ENCODE data around the gene PLCB1.

The PLCB1 gene

DNA sequence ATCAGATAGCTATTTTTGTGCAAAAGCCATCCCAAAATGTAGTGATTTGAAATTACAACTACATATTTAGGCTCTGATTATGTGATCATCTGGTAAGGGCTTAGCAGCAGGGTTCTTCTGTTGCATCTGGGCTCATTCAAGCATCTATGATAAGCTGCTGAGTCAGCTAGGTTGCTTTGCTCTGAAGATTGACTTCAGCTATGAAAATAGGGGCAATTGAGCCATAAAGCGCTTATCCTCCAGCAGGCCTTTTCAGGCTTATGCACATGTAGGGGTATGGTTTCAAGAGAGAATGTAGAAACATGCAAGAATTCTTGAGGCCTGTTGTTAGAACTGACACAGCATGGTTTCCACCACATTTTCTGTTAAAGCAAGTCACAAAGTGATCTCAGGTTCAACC is 114.1 kb downstream of the PLCB1 start:
- Histone ChIP-seq H2AK5ac (ENCODE audit: low read length) (no peak overlapping the region), H3K36me3 (ENCODE audit: control insufficient read depth in 1 of 2, insufficient read depth in 2 of 2, low read length in 2 of 2) (no peaks in the 10 kb centered on the region), H3K14ac (ENCODE audit: low read length) (no peak overlapping the region), H3K4me3 (ENCODE audit: low read depth, low read length) (no peak overlapping the region), H4K8ac (ENCODE audit: low read depth, low read length) (no peak overlapping the region), H3K9me3 (ENCODE audit: insufficient read depth, low read depth, low read length) (no peaks in the 10 kb centered on the region), H3K4me1 (ENCODE audit: control insufficient read depth in 1 of 2, insufficient read depth in 2 of 2, low read length in 2 of 2) (peaks cover 3 to 6% of the 10 kb centered on the region in 2 experiments), H2BK12ac (ENCODE audit: low read length) (no peak overlapping the region), H4K91ac (ENCODE audit: low read depth, low read length) (no peak overlapping the region), H3K4ac (ENCODE audit: low read depth, low read length) (no peak overlapping the region), H3K9ac (ENCODE audit: low read length) (no peak overlapping the region), H3K18ac (ENCODE audit: low read length) (no peak overlapping the region), H2BK120ac (ENCODE audit: insufficient read depth, low read length, poor library complexity) (no peak overlapping the region), H3K27me3 (ENCODE audit: insufficient read depth, low read length) (no peaks in the 10 kb centered on the region), H2BK5ac (ENCODE audit: low read depth, low read length, poor library complexity) (no peak overlapping the region), H3K79me2 (ENCODE audit: control insufficient read depth, insufficient read depth, low read length, poor library complexity) (no peaks in the 10 kb centered on the region), H4K12ac (ENCODE audit: low read depth, low read length) (no peak overlapping the region), H2AFZ (ENCODE audit: insufficient read depth, low read length, poor library complexity) (no peak overlapping the region), H3K27ac (ENCODE audit: low read depth, low read length) (no peak overlapping the region), H3K4me2 (ENCODE audit: low read length) (no peak overlapping the region), H3K79me1 (ENCODE audit: low read length) (no peaks in the 10 kb centered on the region), H3K23ac (ENCODE audit: low read length) (no peak overlapping the region)
- DNase-seq: peak in 1 of 2 donors; percentile 8
- no CpG with 5 or more reads among the region's 1 CpG for WGBS (ENCODE audit: extremely low coverage, insufficient coverage, insufficient read length)

DNA sequence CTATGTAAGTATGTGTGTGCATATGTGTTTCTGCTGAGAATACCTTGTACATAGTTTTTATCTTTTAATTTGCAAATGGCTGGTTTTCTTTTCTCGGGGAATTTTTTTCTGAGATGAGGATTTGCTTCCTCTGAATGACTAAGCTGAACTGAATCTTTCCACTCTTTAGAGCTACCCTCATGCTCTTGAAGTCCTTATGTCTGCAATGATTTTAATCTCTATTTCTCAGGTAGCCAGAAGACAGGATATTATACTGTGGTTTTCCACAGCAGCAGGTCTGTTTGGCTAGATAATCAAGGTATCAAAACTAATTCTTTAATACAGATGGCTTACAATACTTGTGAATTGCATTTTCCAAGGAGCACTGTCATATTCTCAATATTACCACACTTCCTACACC is 114.7 kb downstream of the PLCB1 start:
- Histone ChIP-seq H3K79me1 (ENCODE audit: low read length) (no peaks in the 10 kb centered on the region), H3K4ac (ENCODE audit: low read depth, low read length) (no peak overlapping the region), H4K91ac (ENCODE audit: low read depth, low read length) (no peak overlapping the region), H3K14ac (ENCODE audit: low read length) (no peak overlapping the region), H3K27ac (ENCODE audit: low read depth, low read length) (no peak overlapping the region), H4K12ac (ENCODE audit: low read depth, low read length) (no peak overlapping the region), H3K9me3 (ENCODE audit: insufficient read depth, low read depth, low read length) (no peaks in the 10 kb centered on the region), H3K4me3 (ENCODE audit: low read depth, low read length) (no peak overlapping the region), H3K9ac (ENCODE audit: low read length) (no peak overlapping the region), H3K18ac (ENCODE audit: low read length) (no peak overlapping the region), H3K4me1 (ENCODE audit: control insufficient read depth in 1 of 2, insufficient read depth in 2 of 2, low read length in 2 of 2) (peaks cover 3 to 6% of the 10 kb centered on the region in 2 experiments), H2AK5ac (ENCODE audit: low read length) (no peak overlapping the region), H3K4me2 (ENCODE audit: low read length) (no peak overlapping the region), H3K27me3 (ENCODE audit: insufficient read depth, low read length) (no peaks in the 10 kb centered on the region), H2AFZ (ENCODE audit: insufficient read depth, low read length, poor library complexity) (no peak overlapping the region), H3K23ac (ENCODE audit: low read length) (no peak overlapping the region), H2BK12ac (ENCODE audit: low read length) (no peak overlapping the region), H3K36me3 (ENCODE audit: control insufficient read depth in 1 of 2, insufficient read depth in 2 of 2, low read length in 2 of 2) (no peaks in the 10 kb centered on the region), H2BK120ac (ENCODE audit: insufficient read depth, low read length, poor library complexity) (no peak overlapping the region), H3K79me2 (ENCODE audit: control insufficient read depth, insufficient read depth, low read length, poor library complexity) (no peaks in the 10 kb centered on the region), H4K8ac (ENCODE audit: low read depth, low read length) (no peak overlapping the region), H2BK5ac (ENCODE audit: low read depth, low read length, poor library complexity) (no peak overlapping the region)
- DNase-seq: peak in 1 of 2 donors; percentile 77
- no CpG with 5 or more reads among the region's 1 CpG for WGBS (ENCODE audit: extremely low coverage, insufficient coverage, insufficient read length)

DNA sequence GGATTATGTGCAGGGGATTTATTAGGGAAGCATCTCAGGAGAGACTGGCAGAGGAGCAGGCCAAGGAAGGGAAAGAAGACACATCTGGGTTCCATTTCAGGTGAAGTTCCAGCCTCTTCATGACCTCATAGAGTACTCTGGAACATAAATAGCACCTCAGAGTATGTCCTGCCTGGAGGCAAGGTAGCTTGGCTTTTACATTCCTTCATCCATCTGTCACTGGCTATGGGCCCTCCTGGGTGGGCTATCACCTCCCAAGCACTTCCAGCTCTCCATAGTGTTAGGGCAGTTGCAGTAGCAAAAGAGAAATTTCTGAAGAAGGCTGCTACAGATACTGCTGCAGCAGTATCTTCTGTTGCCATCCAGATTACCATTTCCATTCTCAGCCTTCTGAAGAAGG is 116.0 kb downstream of the PLCB1 start:
- H2BK5ac ChIP-seq (ENCODE audit: low read depth, low read length, poor library complexity): no peak overlapping the region
- H3K18ac ChIP-seq (ENCODE audit: low read length): no peak overlapping the region
- H2BK12ac ChIP-seq (ENCODE audit: low read length): no peak overlapping the region
- no peaks in the 10 kb centered on the region for H3K27me3 ChIP-seq (ENCODE audit: insufficient read depth, low read length)
- no peak overlapping the region for H2AK5ac ChIP-seq (ENCODE audit: low read length)
- no peak overlapping the region for H3K4me2 ChIP-seq (ENCODE audit: low read length)
- no peak overlapping the region for H3K9ac ChIP-seq (ENCODE audit: low read length)
- no peak overlapping the region for H3K4ac ChIP-seq (ENCODE audit: low read depth, low read length)
- no peaks in the 10 kb centered on the region for H3K79me1 ChIP-seq (ENCODE audit: low read length)
- H4K8ac ChIP-seq (ENCODE audit: low read depth, low read length): no peak overlapping the region
- no peaks in the 10 kb centered on the region for H3K9me3 ChIP-seq (ENCODE audit: insufficient read depth, low read depth, low read length)
- H3K79me2 ChIP-seq (ENCODE audit: control insufficient read depth, insufficient read depth, low read length, poor library complexity): no peaks in the 10 kb centered on the region
- H3K27ac ChIP-seq (ENCODE audit: low read depth, low read length): no peak overlapping the region
- peak; percentile 30 to 48 for DNase-seq
- no peak overlapping the region for H2AFZ ChIP-seq (ENCODE audit: insufficient read depth, low read length, poor library complexity)
- no peak overlapping the region for H4K91ac ChIP-seq (ENCODE audit: low read depth, low read length)
- H2BK120ac ChIP-seq (ENCODE audit: insufficient read depth, low read length, poor library complexity): no peak overlapping the region
- H3K14ac ChIP-seq (ENCODE audit: low read length): no peak overlapping the region
- H3K4me1 ChIP-seq (ENCODE audit: control insufficient read depth in 1 of 2, insufficient read depth in 2 of 2, low read length in 2 of 2): peaks cover 3 to 6% of the 10 kb centered on the region in 2 experiments
- no peak overlapping the region for H3K4me3 ChIP-seq (ENCODE audit: low read depth, low read length)
- H3K23ac ChIP-seq (ENCODE audit: low read length): no peak overlapping the region
- no peaks in the 10 kb centered on the region for H3K36me3 ChIP-seq (ENCODE audit: control insufficient read depth in 1 of 2, insufficient read depth in 2 of 2, low read length in 2 of 2)
- no peak overlapping the region for H4K12ac ChIP-seq (ENCODE audit: low read depth, low read length)

DNA sequence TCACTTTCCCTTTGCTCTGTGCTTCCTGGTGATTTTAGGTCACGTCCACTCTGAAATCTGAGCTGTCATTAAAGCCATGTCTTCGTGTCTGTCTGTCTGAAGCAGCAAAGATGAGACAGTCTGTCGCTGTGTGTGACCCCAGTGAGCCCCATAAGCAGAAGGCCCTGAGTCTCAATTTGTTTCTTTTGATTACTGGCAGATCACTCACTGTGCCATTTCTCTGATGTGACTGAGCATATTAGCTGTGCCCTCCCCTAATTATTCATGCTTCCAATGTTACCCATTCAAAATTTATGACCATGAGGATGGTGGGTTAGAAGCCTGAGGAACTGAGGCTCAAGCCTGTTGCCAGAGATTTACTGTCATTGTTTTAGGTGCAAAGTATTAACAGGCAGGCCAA is 117.6 kb downstream of the PLCB1 start:
- H3K18ac ChIP-seq (ENCODE audit: low read length): no peak overlapping the region
- H3K27me3 ChIP-seq (ENCODE audit: insufficient read depth, low read length): no peaks in the 10 kb centered on the region
- H2BK120ac ChIP-seq (ENCODE audit: insufficient read depth, low read length, poor library complexity): no peak overlapping the region
- H2AFZ ChIP-seq (ENCODE audit: insufficient read depth, low read length, poor library complexity): no peak overlapping the region
- H3K23ac ChIP-seq (ENCODE audit: low read length): no peak overlapping the region
- no peak overlapping the region for H3K14ac ChIP-seq (ENCODE audit: low read length)
- no peak overlapping the region for H3K4ac ChIP-seq (ENCODE audit: low read depth, low read length)
- no CpG with 5 or more reads among the region's 3 CpGs for WGBS (ENCODE audit: extremely low coverage, insufficient coverage, insufficient read length)
- no peaks in the 10 kb centered on the region for H3K79me2 ChIP-seq (ENCODE audit: control insufficient read depth, insufficient read depth, low read length, poor library complexity)
- H4K12ac ChIP-seq (ENCODE audit: low read depth, low read length): no peak overlapping the region
- H3K9me3 ChIP-seq (ENCODE audit: insufficient read depth, low read depth, low read length): no peaks in the 10 kb centered on the region
- H3K79me1 ChIP-seq (ENCODE audit: low read length): no peaks in the 10 kb centered on the region
- no peak overlapping the region for H2BK12ac ChIP-seq (ENCODE audit: low read length)
- no peak overlapping the region for H3K4me2 ChIP-seq (ENCODE audit: low read length)
- H3K36me3 ChIP-seq (ENCODE audit: control insufficient read depth in 1 of 2, insufficient read depth in 2 of 2, low read length in 2 of 2): no peaks in the 10 kb centered on the region
- no peak overlapping the region for H3K4me3 ChIP-seq (ENCODE audit: low read depth, low read length)
- no peak overlapping the region for H4K91ac ChIP-seq (ENCODE audit: low read depth, low read length)
- no peak for DNase-seq
- H2AK5ac ChIP-seq (ENCODE audit: low read length): no peak overlapping the region
- H3K9ac ChIP-seq (ENCODE audit: low read length): no peak overlapping the region
- no peak overlapping the region for H4K8ac ChIP-seq (ENCODE audit: low read depth, low read length)
- peaks cover 3 to 6% of the 10 kb centered on the region in 2 experiments for H3K4me1 ChIP-seq (ENCODE audit: control insufficient read depth in 1 of 2, insufficient read depth in 2 of 2, low read length in 2 of 2)
- no peak overlapping the region for H3K27ac ChIP-seq (ENCODE audit: low read depth, low read length)
- H2BK5ac ChIP-seq (ENCODE audit: low read depth, low read length, poor library complexity): no peak overlapping the region

Data from trophoblast cell (in vitro differentiated cells and primary cell).